Measurements from ENCODE around the gene LRIG1. TPM values are rescaled to one million over a fixed set of nuclear protein-coding genes. Genes with fewer than 3 reads are reported as not detected.

Gene LRIG1
- total RNA-seq, 1 donor from 2014 or later, result 178 TPM

DNA sequence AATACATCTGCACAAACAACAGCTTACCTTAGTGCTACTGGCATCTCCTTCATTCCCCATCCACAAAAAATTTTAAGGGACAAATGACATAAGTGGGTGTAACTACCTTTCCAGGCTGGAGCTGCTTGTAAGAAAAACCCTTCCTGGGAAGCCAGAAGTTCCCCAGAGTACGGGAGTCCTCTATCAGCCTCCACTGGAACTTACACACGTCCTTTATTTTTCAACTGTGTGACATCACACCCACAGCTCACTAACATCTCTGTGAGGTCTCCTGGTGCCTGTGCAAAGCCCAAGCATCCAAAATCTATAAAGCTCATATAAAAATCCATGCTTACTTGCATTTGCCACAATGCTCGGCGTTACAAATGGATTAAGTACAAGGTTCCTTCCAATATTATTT lies 27.6 kb downstream of the LRIG1 start:
- no peak for TF ChIP-seq CTCF (conservative IDR thresholded peaks at IDR 0.05)
- Mint-ChIP-seq H3K4me1 (peaks cover 52% of the 10 kb centered on the region), H3K9me3 (no peaks in the 10 kb centered on the region), H3K27me3 (ENCODE audit: low read depth) (no peaks in the 10 kb centered on the region), H3K4me3 (peak overlapping the region; percentile 44), H3K36me3 (ENCODE audit: low read depth) (peaks cover 2% of the 10 kb centered on the region), H3K27ac (ENCODE audit: unreplicated experiment) (no peak overlapping the region)
- DNase-seq (ENCODE audit: low read depth, low spot score), result no peak

GRCh38 chr3:66472313-66473134 lies 28.3 kb downstream of the LRIG1 start:
- Mint-ChIP-seq H3K27me3 (ENCODE audit: low read depth) (no peaks in the 10 kb centered on the region), H3K9me3 (no peaks in the 10 kb centered on the region), H3K27ac (ENCODE audit: unreplicated experiment) (no peak overlapping the region), H3K36me3 (ENCODE audit: low read depth) (peaks cover 2% of the 10 kb centered on the region), H3K4me3 (no peak overlapping the region), H3K4me1 (peaks cover 58% of the 10 kb centered on the region)
- TF ChIP-seq CTCF (conservative IDR thresholded peaks at IDR 0.05), result no peak
- DNase-seq (ENCODE audit: low read depth, low spot score), result no peak

GRCh38 chr3:66470956-66471686 lies 29.7 kb downstream of the LRIG1 start:
- no peaks in the 10 kb centered on the region for H3K9me3 Mint-ChIP-seq
- TF ChIP-seq CTCF (conservative IDR thresholded peaks at IDR 0.05), result no peak
- peaks cover 69% of the 10 kb centered on the region for H3K4me1 Mint-ChIP-seq
- H3K36me3 Mint-ChIP-seq (ENCODE audit: low read depth), result peaks cover 2% of the 10 kb centered on the region
- no peaks in the 10 kb centered on the region for H3K27me3 Mint-ChIP-seq (ENCODE audit: low read depth)
- DNase-seq (ENCODE audit: low read depth, low spot score), result no peak
- peak overlapping the region; percentile 38 for H3K4me3 Mint-ChIP-seq
- no peak overlapping the region for H3K27ac Mint-ChIP-seq (ENCODE audit: unreplicated experiment)

- no peak for TF ChIP-seq CTCF (conservative IDR thresholded peaks at IDR 0.05)
- H3K36me3 Mint-ChIP-seq (ENCODE audit: low read depth), result peaks cover 2% of the 10 kb centered on the region
- no peak for DNase-seq (ENCODE audit: low read depth, low spot score)
- H3K4me1 Mint-ChIP-seq, result peaks cover 73% of the 10 kb centered on the region
- no peak overlapping the region for H3K27ac Mint-ChIP-seq (ENCODE audit: unreplicated experiment)
- no peaks in the 10 kb centered on the region for H3K9me3 Mint-ChIP-seq
- peak overlapping the region; percentile 0 for H3K4me3 Mint-ChIP-seq
- no peaks in the 10 kb centered on the region for H3K27me3 Mint-ChIP-seq (ENCODE audit: low read depth)
Measured at GRCh38 chr3:66470285-66470684, 30.5 kb downstream of the LRIG1 start.

GRCh38 chr3:66469220-66469640 lies 31.6 kb downstream of the LRIG1 start:
- no peak for TF ChIP-seq CTCF (conservative IDR thresholded peaks at IDR 0.05)
- Mint-ChIP-seq H3K4me1 (peaks cover 80% of the 10 kb centered on the region), H3K9me3 (no peaks in the 10 kb centered on the region), H3K27ac (ENCODE audit: unreplicated experiment) (no peak overlapping the region), H3K27me3 (ENCODE audit: low read depth) (no peaks in the 10 kb centered on the region), H3K36me3 (ENCODE audit: low read depth) (peaks cover 2% of the 10 kb centered on the region), H3K4me3 (no peak overlapping the region)
- no peak for DNase-seq (ENCODE audit: low read depth, low spot score)
